Lower leg skin (tissue), 4 donors: ENCODE results near the gene NSUN7. TPM values are rescaled to one million over a fixed set of nuclear protein-coding genes. Genes with fewer than 3 reads are reported as not detected.
A peak's percentile ranks its signal among the peaks of the same experiment; 100 is the strongest.
"Not testable (repeated sequence)": the region's sequence is repeated elsewhere in the genome, so short reads cannot be mapped to it uniquely, and the experiment has no call there.

ENCODE experiments used
- DNase-seq, 2 donors: peaks; one replicate each; pipeline ENCODE4 v3.0.0-alpha.2; 2019; ENCODE audit warnings: low spot score in 2 of 2
- H3K4me3 ChIP-seq: fragments of 200-600 bp; sonication (generic); 2 replicates; pipeline ENCODE4 v1.5.1; 2017; ENCODE audit warnings: mild to moderate bottlenecking, low read depth; ENCODE audit not compliant: poor library complexity, severe bottlenecking
- POLR2A ChIP-seq, 2 donors: fragments of 450-650 bp; IDR thresholded peaks; one replicate each; pipeline ENCODE4 v1.6.1; 2016 to 2017; ENCODE audit warnings: antibody characterized with exemption in 2 of 2, mild to moderate bottlenecking in 1 of 2, moderate library complexity in 1 of 2
- WGBS, 2 donors: methylation state at CpG; one replicate each; pipeline ENCODE4 v1.1.5; 2018; 5-methylcytosine and 5-hydroxymethylcytosine counted together
- intact Hi-C: fragments of 100-400 bp; cut with DNase I; formaldehyde crosslinking; loops from one replicate; pipeline ENCODE4 v1.15.0; 2023; ENCODE audit warnings: low total_unique reads
- total RNA-seq, 4 donors: library from RNA; depleted of rRNA; stranded (reverse); fragments of >200 nt; gene quantifications; one replicate each; pipeline ENCODE4 v1.1.0, GENCODE V29; 2016
- TF ChIP-seq, protein P1 (sequence below), 3 donors: fragments of 450-650 bp; IDR thresholded peaks; one replicate each; pipeline ENCODE4 v1.5.1; 2016; ENCODE audit warnings: antibody characterized with exemption in 3 of 3, mild to moderate bottlenecking in 3 of 3, moderate library complexity in 2 of 3

NSUN7 gene, protein sequence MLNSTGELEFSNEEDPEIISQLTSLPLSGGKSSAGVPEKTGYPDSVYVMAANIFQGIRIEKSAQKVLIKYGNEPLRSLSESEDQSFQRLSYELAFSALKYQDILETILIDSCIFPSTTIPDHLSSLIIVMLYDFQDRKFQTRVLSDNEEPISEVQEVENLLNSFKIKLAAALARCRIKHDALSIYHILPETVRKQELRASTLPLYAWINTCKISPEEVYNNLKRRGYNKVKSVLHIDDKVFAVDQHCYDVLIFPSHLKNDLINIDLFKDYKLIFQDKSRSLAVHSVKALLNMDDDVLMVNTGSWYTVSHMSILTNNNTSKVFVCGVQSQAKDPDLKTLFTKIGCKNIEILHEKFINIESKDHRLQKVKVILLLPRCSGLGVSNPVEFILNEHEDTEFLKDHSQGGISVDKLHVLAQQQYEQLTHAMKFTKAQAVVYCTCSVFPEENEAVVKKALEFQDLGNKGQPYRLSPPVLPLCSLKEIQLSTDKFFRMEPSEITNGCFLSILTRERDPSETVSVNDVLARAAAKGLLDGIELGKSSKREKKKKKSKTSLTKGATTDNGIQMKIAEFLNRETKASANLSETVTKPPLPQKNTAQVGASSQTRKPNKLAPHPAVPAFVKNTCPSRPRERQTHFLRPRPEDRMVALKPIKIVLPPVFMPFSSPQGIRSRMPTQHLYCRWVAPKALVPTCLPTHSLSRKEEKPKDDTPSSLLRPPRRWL
- 1 to 10 TPM; 1.7 to 4.9 (median 3.3) TPM for total RNA-seq

DNA sequence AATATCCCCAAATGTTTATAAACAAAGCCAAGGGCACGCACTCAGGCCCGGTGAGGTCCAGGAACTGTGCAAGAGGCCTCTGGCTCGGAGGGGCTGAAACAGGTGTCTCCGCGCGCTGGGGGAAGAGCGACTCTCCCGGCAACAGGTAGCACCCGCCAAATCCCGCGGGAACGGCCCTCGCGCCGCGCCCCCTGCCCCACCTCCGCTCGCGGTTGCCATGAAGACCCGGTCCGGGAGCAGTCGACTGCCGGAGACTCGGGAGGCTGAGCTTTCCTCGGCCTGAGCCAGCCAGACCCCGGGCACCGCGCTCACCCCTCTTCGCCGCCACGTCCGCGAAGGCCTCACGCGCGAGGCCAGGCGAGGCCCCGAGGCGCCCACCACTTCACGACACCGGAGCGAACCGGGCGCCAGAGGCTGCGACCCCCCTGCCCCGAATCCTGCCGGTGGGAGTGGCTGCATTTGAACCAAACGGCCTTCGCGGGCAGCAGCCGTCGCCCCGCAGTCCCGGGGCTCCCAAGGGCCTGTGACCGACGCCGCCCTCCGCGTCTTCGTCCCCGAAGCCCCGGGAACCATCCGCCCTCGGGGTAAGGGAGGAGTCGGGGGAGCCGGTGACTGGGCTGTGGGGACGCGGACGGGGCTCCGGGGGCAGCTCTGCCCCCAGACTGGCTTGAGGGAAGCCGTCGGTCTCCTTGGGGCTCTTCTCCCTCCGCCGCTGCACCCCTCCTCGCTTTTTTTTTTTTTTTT is at the start of gene NSUN7:
TSS of gene NSUN7 (plus strand) at position 239 of the 744 bp plus-strand sequence. CDS start 739 bp downstream, outside the sequence.
- intact Hi-C loops, result no loop called here
- DNase-seq, result peak; percentile 30 to 87
- WGBS, 2 donors, result 1 to 2% methylated on average over 31 to 35 of the region's 75 CpGs
- TF ChIP-seq, protein P1, sequence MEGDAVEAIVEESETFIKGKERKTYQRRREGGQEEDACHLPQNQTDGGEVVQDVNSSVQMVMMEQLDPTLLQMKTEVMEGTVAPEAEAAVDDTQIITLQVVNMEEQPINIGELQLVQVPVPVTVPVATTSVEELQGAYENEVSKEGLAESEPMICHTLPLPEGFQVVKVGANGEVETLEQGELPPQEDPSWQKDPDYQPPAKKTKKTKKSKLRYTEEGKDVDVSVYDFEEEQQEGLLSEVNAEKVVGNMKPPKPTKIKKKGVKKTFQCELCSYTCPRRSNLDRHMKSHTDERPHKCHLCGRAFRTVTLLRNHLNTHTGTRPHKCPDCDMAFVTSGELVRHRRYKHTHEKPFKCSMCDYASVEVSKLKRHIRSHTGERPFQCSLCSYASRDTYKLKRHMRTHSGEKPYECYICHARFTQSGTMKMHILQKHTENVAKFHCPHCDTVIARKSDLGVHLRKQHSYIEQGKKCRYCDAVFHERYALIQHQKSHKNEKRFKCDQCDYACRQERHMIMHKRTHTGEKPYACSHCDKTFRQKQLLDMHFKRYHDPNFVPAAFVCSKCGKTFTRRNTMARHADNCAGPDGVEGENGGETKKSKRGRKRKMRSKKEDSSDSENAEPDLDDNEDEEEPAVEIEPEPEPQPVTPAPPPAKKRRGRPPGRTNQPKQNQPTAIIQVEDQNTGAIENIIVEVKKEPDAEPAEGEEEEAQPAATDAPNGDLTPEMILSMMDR (IDR thresholded peaks at IDR 0.05), result no peak
- no peak for TF ChIP-seq POLR2A (IDR thresholded peaks at IDR 0.05)
- peak within 1 kb of the TSS; percentile 44 for H3K4me3 ChIP-seq

DNA sequence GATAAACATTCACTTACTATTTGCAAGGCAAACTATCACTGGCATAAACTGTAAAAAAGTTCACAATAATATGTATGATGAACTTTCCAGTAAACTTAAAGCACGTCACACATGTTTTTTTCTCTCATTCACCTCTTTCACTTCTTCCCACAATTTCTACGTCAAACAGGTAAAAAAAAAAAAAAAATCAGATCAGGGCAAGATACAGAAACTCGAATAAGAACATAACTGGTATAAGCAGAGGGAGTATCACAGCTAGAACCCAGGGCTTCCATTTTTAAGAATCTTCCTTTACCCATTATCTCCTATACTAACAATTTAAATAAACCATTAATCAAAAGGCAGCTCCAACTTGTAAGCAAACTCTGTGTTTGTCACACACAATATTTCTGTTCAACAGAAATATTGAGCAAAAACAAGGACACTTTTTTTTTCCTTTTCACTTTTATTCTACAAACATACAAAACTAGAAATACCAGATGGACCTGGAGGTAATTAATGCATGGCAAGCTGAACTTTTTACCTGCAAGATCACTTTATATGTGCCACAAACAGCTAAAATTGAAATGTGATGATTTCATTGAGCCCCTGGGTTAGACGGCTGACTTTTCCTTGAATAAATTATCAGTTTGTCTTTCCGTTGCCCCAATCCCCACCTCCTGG is 47.5 kb upstream of the NSUN7 start:
- intact Hi-C loops, result no loop called here
- no peak overlapping the region for H3K4me3 ChIP-seq
- DNase-seq, result no peak
- WGBS, 2 donors, result 43 to 49% methylated on average over 5 of the region's 5 CpGs
- TF ChIP-seq POLR2A (IDR thresholded peaks at IDR 0.05), result no peak
- TF ChIP-seq, protein P1 (IDR thresholded peaks at IDR 0.05), result no peak

DNA sequence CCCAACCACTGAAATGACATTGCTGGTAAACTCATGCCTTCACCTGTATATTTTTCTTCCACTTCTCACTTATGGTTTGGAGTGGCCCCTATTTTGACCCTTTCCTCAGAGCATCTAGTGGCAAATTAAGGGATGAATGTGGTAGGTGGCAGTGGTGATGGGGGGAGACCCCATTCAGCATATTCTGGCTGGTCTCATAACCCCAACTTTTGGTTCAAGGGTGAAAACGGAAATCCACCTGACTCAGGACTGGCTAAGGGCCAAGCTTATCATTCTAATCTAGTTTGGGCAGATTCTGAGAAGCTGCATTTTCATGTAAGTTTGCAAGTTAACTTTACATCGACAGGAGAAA is 47.0 kb upstream of the NSUN7 start:
- 13 to 19% methylated on average over 2 of the region's 2 CpGs for WGBS, 2 donors
- DNase-seq, result no peak
- no peak for TF ChIP-seq POLR2A (IDR thresholded peaks at IDR 0.05)
- H3K4me3 ChIP-seq, result no peak overlapping the region
- intact Hi-C loops, result no loop called here

GRCh38 chr4:40704073-40704472 is 45.7 kb upstream of the NSUN7 start:
- 88 to 94% methylated on average over 5 of the region's 5 CpGs for WGBS, 2 donors
- no peak for DNase-seq
- no peak overlapping the region for H3K4me3 ChIP-seq
- intact Hi-C loops, result no loop called here
- TF ChIP-seq, protein P1 (IDR thresholded peaks at IDR 0.05), result no peak
- TF ChIP-seq POLR2A (IDR thresholded peaks at IDR 0.05), result no peak

GRCh38 chr4:40710484-40711254 is 39.1 kb upstream of the NSUN7 start:
- no peak for DNase-seq
- H3K4me3 ChIP-seq, result no peak overlapping the region
- 55 to 69% methylated on average over 5 of the region's 5 CpGs for WGBS, 2 donors
- intact Hi-C loops, result no loop called here
- TF ChIP-seq, protein P1 (IDR thresholded peaks at IDR 0.05), result no peak
- TF ChIP-seq POLR2A (IDR thresholded peaks at IDR 0.05), result no peak

DNA sequence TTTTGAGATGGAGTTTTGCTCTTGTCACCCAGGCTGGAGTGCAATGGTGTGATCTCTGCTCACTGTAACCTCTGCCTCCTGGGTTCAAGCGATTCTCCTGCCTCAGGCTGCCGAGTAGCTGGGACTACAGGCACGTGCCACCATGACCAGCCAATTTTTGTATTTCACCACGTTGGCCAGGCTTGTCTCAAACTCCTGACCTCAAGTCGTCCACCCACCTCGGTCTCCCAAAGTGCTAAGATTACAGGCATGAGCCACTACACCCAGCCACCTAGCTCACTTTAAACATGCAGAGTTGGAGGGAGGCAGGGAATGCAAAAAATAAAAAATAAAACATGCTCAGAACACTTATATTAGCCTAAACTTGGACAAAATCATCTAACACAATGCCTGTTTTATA is 36.8 kb upstream of the NSUN7 start:
- DNase-seq, intact Hi-C loops, H3K4me3 ChIP-seq: not testable (repeated sequence)
- WGBS, 2 donors, result 68% methylated on average over 6 of the region's 6 CpGs
